ENCODE results near the gene CACNB2.

- TF ChIP-seq CTCF (IDR thresholded peaks at IDR 0.05; ENCODE audit: low read depth, low read length, poor library complexity, severe bottlenecking) (no peak), EZH2phosphoT487 (IDR thresholded peaks at IDR 0.05; ENCODE audit: borderline replicate concordance, low read length) (no peak)
Observed at GRCh38 chr10:18400906-18401245, 260.7 kb downstream of the CACNB2 start.

All from DOHH2 (cell line).